OCI-LY1 (cell line): Measurements from ENCODE around the gene PRR14.
"Not testable (repeated sequence)": the region's sequence is repeated elsewhere in the genome, so short reads cannot be mapped to it uniquely, and the experiment has no call there.

Experiments used
- H2AFZ ChIP-seq: fragments of 200-600 bp; sonication (generic), shearing (Covaris generic); 2 replicates; pipeline ENCODE4 v1.6.0; 2014; ENCODE audit warnings: antibody characterized with exemption, mild to moderate bottlenecking, low read length
- H3F3A ChIP-seq: fragments of 200-600 bp; sonication (generic), shearing (Covaris generic); 2 replicates; pipeline ENCODE4 v1.6.0; 2014; ENCODE audit warnings: mild to moderate bottlenecking, antibody characterized with exemption, low read length, moderate library complexity; ENCODE audit not compliant: insufficient read depth
- H3K27ac ChIP-seq: fragments of 200-600 bp; sonication (generic); 2 replicates; pipeline ENCODE4 v1.5.1; 2014; ENCODE audit warnings: low read length, mixed run types, mild to moderate bottlenecking, low read depth; ENCODE audit not compliant: poor library complexity, severe bottlenecking
- H3K27me3 ChIP-seq: fragments of 200-600 bp; sonication (generic); 2 replicates; pipeline ENCODE4 v1.6.0; 2014; ENCODE audit warnings: antibody characterized with exemption, mild to moderate bottlenecking, low read length, moderate library complexity; ENCODE audit not compliant: insufficient read depth
- H3K36me3 ChIP-seq: fragments of 200-600 bp; sonication (generic); 2 replicates; pipeline ENCODE4 v1.6.1; 2014; ENCODE audit warnings: mild to moderate bottlenecking, antibody characterized with exemption, low read length, moderate library complexity, mixed read lengths; ENCODE audit not compliant: insufficient read depth
- H3K4me1 ChIP-seq: fragments of 200-600 bp; sonication (generic); 2 replicates; pipeline ENCODE4 v1.5.1; 2014; ENCODE audit warnings: mild to moderate bottlenecking, low read length, moderate library complexity; ENCODE audit not compliant: insufficient read depth, severe bottlenecking
- H3K4me2 ChIP-seq: fragments of 200-600 bp; sonication (generic), shearing (Covaris generic); 2 replicates; pipeline ENCODE4 v1.6.1; 2014; ENCODE audit warnings: low read length
- H3K4me3 ChIP-seq: fragments of 200-600 bp; sonication (generic); 2 replicates; pipeline ENCODE4 v1.5.1; 2014; ENCODE audit warnings: low read length, low read depth, mild to moderate bottlenecking, mixed read lengths; ENCODE audit not compliant: poor library complexity, severe bottlenecking
- H3K79me2 ChIP-seq: fragments of 200-600 bp; shearing (Covaris generic); 2 replicates; pipeline ENCODE4 v1.6.1; 2016; ENCODE audit warnings: mixed run types, low read length, mixed read lengths; ENCODE audit not compliant: insufficient read depth
- H3K9ac ChIP-seq: fragments of 200-600 bp; sonication (generic), shearing (Covaris generic); 2 replicates; pipeline ENCODE4 v1.6.1; 2014; ENCODE audit warnings: mild to moderate bottlenecking, low read length, mixed read lengths
- H3K9me2 ChIP-seq: fragments of 200-600 bp; sonication (generic), shearing (Covaris generic); 2 replicates; pipeline ENCODE4 v1.6.1; 2014; ENCODE audit warnings: low read depth, mild to moderate bottlenecking, low read length, mixed read lengths
- H3K9me3 ChIP-seq: fragments of 200-600 bp; shearing (Covaris generic); 2 replicates; pipeline ENCODE4 v1.6.1; 2014; ENCODE audit warnings: low read length, mixed read lengths
- H4K20me1 ChIP-seq: fragments of 200-600 bp; sonication (generic), shearing (Covaris generic); 2 replicates; pipeline ENCODE4 v1.6.0; 2016; ENCODE audit warnings: mild to moderate bottlenecking, low read length; ENCODE audit not compliant: insufficient read depth
- CTCF ChIP-seq: fragments of 200-600 bp; sonication (generic), shearing (Covaris generic); IDR thresholded peaks from 2 replicates; pipeline ENCODE4 v1.5.1; 2017; ENCODE audit warnings: mild to moderate bottlenecking, antibody characterized with exemption, low read length, moderate library complexity, mixed read lengths
- EZH2 ChIP-seq: fragments of 200-600 bp; sonication (generic), shearing (Covaris generic); IDR thresholded peaks from 2 replicates; pipeline ENCODE4 v1.8.0; 2017; ENCODE audit warnings: borderline replicate concordance, mixed run types, mild to moderate bottlenecking, antibody characterized with exemption, low read length, moderate library complexity, mixed read lengths

PRR14 gene

GRCh38 chr16:30692396-30693064 is 41.8 kb downstream of the PRR14 start:
- Histone ChIP-seq H3K4me1 (peaks cover 12% of the 10 kb centered on the region), H3K4me3 (no peak overlapping the region), H3K79me2 (no peaks in the 10 kb centered on the region), H3K27ac (no peak overlapping the region), H3K9me2 (no peaks in the 10 kb centered on the region), H3K27me3 (no peaks in the 10 kb centered on the region), H3K36me3 (no peaks in the 10 kb centered on the region), H2AFZ (no peak overlapping the region), H3K9me3 (no peaks in the 10 kb centered on the region), H3F3A (no peaks in the 10 kb centered on the region; the same call in 1 of the 2 replicates), H4K20me1 (no peaks in the 10 kb centered on the region), H3K4me2 (no peak overlapping the region), H3K9ac (no peak overlapping the region)
- TF ChIP-seq EZH2 (no peak), CTCF (no peak)

- H3K9ac ChIP-seq = no peak overlapping the region
- H3K36me3 ChIP-seq = peaks cover 6% of the 10 kb centered on the region
- no peak overlapping the region for H2AFZ ChIP-seq
- no peak overlapping the region for H3K4me3 ChIP-seq
- no peak for TF ChIP-seq CTCF
- TF ChIP-seq EZH2 = no peak
- peaks cover 12% of the 10 kb centered on the region for H3K79me2 ChIP-seq
- H3K9me3 ChIP-seq = no peaks in the 10 kb centered on the region
- no peak overlapping the region for H3K27ac ChIP-seq
- H3K4me1 ChIP-seq = peaks cover 23% of the 10 kb centered on the region
- H3K27me3 ChIP-seq = no peaks in the 10 kb centered on the region
- H3K9me2 ChIP-seq = no peaks in the 10 kb centered on the region
- no peaks in the 10 kb centered on the region for H4K20me1 ChIP-seq
- no peak overlapping the region for H3K4me2 ChIP-seq
- H3F3A ChIP-seq = no peaks in the 10 kb centered on the region; the same call in 1 of the 2 replicates
These were observed 44.4 kb downstream of the PRR14 start for GRCh38 chr16:30694926-30695693.

- H3K79me2 ChIP-seq = peaks cover 23% of the 10 kb centered on the region
- H3K27me3 ChIP-seq, H2AFZ ChIP-seq, H3K4me3 ChIP-seq, H4K20me1 ChIP-seq, H3F3A ChIP-seq, H3K9ac ChIP-seq, H3K9me3 ChIP-seq, H3K27ac ChIP-seq, H3K4me2 ChIP-seq, H3K9me2 ChIP-seq: not testable (repeated sequence)
- peaks cover 24% of the 10 kb centered on the region for H3K4me1 ChIP-seq
- peaks cover 22% of the 10 kb centered on the region for H3K36me3 ChIP-seq
These were observed 45.9 kb downstream of the PRR14 start for GRCh38 chr16:30696646-30697045.
